PC-9 (cell line): ENCODE measurements around the gene NUMB. TPM values are rescaled to one million over a fixed set of nuclear protein-coding genes. Genes with fewer than 3 reads are reported as not detected.

ENCODE experiments used
- BruUV-seq: library from RNA; stranded (reverse); fragments of 400-500 nt; replicated peaks from 2 replicates; lab custom pipeline; 2021; lab: Mats Ljungman, UMichigan
- CTCF ChIA-PET: fragments of 300-600 bp; sonication (Branson Sonifier 250); formaldehyde crosslinking; loops from one replicate; lab custom pipeline; 2022; ENCODE audit warnings: antibody characterized with exemption; lab: Charles Lee
- POLR2A ChIA-PET: fragments of 300-600 bp; sonication (Branson Sonifier 250); formaldehyde crosslinking; loops from one replicate; lab custom pipeline; 2022; ENCODE audit warnings: antibody characterized with exemption; ENCODE audit not compliant: unreplicated experiment; lab: Charles Lee
- DNase-seq, 2 experiments: peaks; one replicate each; pipeline versions ENCODE4 v3.0.0 to v3.0.0-alpha.2; 2015 to 2022; ENCODE audit warnings: mixed read lengths in 1 of 2
- H2AFZ ChIP-seq: fragments of 200-600 bp; sonication (generic); 2 replicates; pipeline ENCODE4 v1.8.1; 2017; ENCODE audit warnings: antibody characterized with exemption
- H3F3A ChIP-seq: fragments of 200-600 bp; sonication (generic); 2 replicates; pipeline ENCODE4 v1.8.1; 2017; ENCODE audit warnings: antibody characterized with exemption, mild to moderate bottlenecking, low read depth; ENCODE audit not compliant: insufficient read depth
- H3K27ac ChIP-seq: fragments of 200-600 bp; sonication (generic); 2 replicates; pipeline ENCODE4 v1.6.1; 2016; ENCODE audit warnings: mixed run types
- H3K27me3 ChIP-seq: fragments of 200-600 bp; sonication (generic); 2 replicates; pipeline ENCODE4 v1.6.1; 2016; ENCODE audit warnings: low read depth, mixed run types; ENCODE audit not compliant: insufficient read depth
- H3K36me3 ChIP-seq: fragments of 200-600 bp; sonication (generic); 2 replicates; pipeline ENCODE4 v1.6.1; 2016; ENCODE audit warnings: low read depth, mixed run types
- H3K4me1 ChIP-seq: fragments of 200-600 bp; sonication (generic); replicated peaks from 2 replicates; pipeline ENCODE4 v1.6.1; 2016; ENCODE audit warnings: mixed run types; ENCODE audit not compliant: insufficient read depth
- H3K4me2 ChIP-seq: fragments of 200-600 bp; sonication (generic); 2 replicates; pipeline ENCODE4 v1.6.1; 2017; ENCODE audit warnings: mixed run types
- H3K4me3 ChIP-seq: fragments of 200-600 bp; sonication (generic); 2 replicates; pipeline ENCODE4 v1.6.1; 2016; ENCODE audit warnings: mixed run types
- H3K79me2 ChIP-seq: fragments of 200-600 bp; sonication (generic); 2 replicates; pipeline ENCODE4 v1.6.1; 2017; ENCODE audit warnings: low read depth, mixed run types
- H3K9me2 ChIP-seq: fragments of 200-600 bp; sonication (generic); 2 replicates; pipeline ENCODE4 v1.8.1; 2017; ENCODE audit warnings: mild to moderate bottlenecking; ENCODE audit not compliant: insufficient read depth
- H3K9me3 ChIP-seq: fragments of 200-600 bp; sonication (generic); 2 replicates; pipeline ENCODE4 v1.8.1; 2016; ENCODE audit warnings: low read depth; ENCODE audit not compliant: insufficient read depth
- H4K20me1 ChIP-seq: fragments of 200-600 bp; sonication (generic); 2 replicates; pipeline ENCODE4 v1.8.1; 2017; ENCODE audit not compliant: insufficient read depth
- CTCF ChIP-seq: fragments of 200-600 bp; sonication (generic); conservative IDR thresholded peaks from 2 replicates; pipeline ENCODE4 v1.6.1; 2017; ENCODE audit warnings: mixed run types, antibody characterized with exemption, mild to moderate bottlenecking, moderate library complexity
- EZH2 ChIP-seq: fragments of 200-600 bp; sonication (generic); IDR thresholded peaks from 2 replicates; pipeline ENCODE4 v1.8.0; 2017; ENCODE audit warnings: antibody characterized with exemption, low read depth
- intact Hi-C: fragments of 100-400 bp; cut with micrococcal nuclease; formaldehyde crosslinking; loops from one replicate; pipeline ENCODE4 v1.10.0; 2022; ENCODE audit not compliant: unreplicated experiment
- total RNA-seq: library from RNA; stranded (reverse); gene quantifications from 2 replicates; pipeline ENCODE4 v1.2.3, GENCODE V29; 2021

The NUMB gene
- total RNA-seq, 1 experiment from 2014 or later = 64.5 TPM

GRCh38 chr14:73263606-73264005 lies 194.7 kb downstream of the NUMB start:
- no peak for DNase-seq
- H3K27ac ChIP-seq = no peak overlapping the region
- ChIA-PET CTCF (no interaction called here), POLR2A (interaction anchor here (0.6 kb wide), 1 partner anchor 20 kb away, joined by 4 read pairs; no protein-coding TSS in a partner anchor)
- no peaks in the 10 kb centered on the region for H3F3A ChIP-seq
- intact Hi-C loops = no loop called here
- H3K27me3 ChIP-seq = no peaks in the 10 kb centered on the region
- H3K36me3 ChIP-seq = no peaks in the 10 kb centered on the region
- no peak overlapping the region for H3K4me2 ChIP-seq
- H3K79me2 ChIP-seq = no peaks in the 10 kb centered on the region
- no peak overlapping the region for H3K4me3 ChIP-seq
- no peaks in the 10 kb centered on the region for H3K9me2 ChIP-seq
- H3K9me3 ChIP-seq = no peaks in the 10 kb centered on the region
- TF ChIP-seq EZH2 (no peak), CTCF (no peak)
- no peak overlapping the region for H2AFZ ChIP-seq
- no TSS peak for BruUV-seq
- H4K20me1 ChIP-seq = no peaks in the 10 kb centered on the region
- H3K4me1 ChIP-seq = no peaks in the 10 kb centered on the region

- no peak overlapping the region for H3K27ac ChIP-seq
- H3K4me2 ChIP-seq = no peak overlapping the region
- no TSS peak for BruUV-seq
- intact Hi-C loops = no loop called here
- no peaks in the 10 kb centered on the region for H4K20me1 ChIP-seq
- no peaks in the 10 kb centered on the region for H3K9me2 ChIP-seq
- no peaks in the 10 kb centered on the region for H3K4me1 ChIP-seq
- no peak for TF ChIP-seq CTCF
- no peak for TF ChIP-seq EZH2
- no peaks in the 10 kb centered on the region for H3F3A ChIP-seq
- POLR2A ChIA-PET = no interaction called here
- no peaks in the 10 kb centered on the region for H3K27me3 ChIP-seq
- no peaks in the 10 kb centered on the region for H3K79me2 ChIP-seq
- CTCF ChIA-PET = interaction anchor here (0.6 kb wide), 1 partner anchor 10 kb away, joined by 3 read pairs; no protein-coding TSS in a partner anchor
- H3K4me3 ChIP-seq = no peak overlapping the region
- no peak for DNase-seq
- no peaks in the 10 kb centered on the region for H3K36me3 ChIP-seq
- H2AFZ ChIP-seq = no peak overlapping the region
- no peaks in the 10 kb centered on the region for H3K9me3 ChIP-seq
These were observed 195.7 kb downstream of the NUMB start for GRCh38 chr14:73262427-73263183.

- H3K4me1 ChIP-seq = no peaks in the 10 kb centered on the region
- no peaks in the 10 kb centered on the region for H3K9me3 ChIP-seq
- CTCF ChIA-PET = interaction anchor here (0.6 kb wide), 1 partner anchor 233 kb away, joined by 5 read pairs; no protein-coding TSS in a partner anchor
- intact Hi-C loops = no loop called here
- H3F3A ChIP-seq = no peaks in the 10 kb centered on the region
- POLR2A ChIA-PET = no interaction called here
- H3K79me2 ChIP-seq = no peaks in the 10 kb centered on the region
- no TSS peak for BruUV-seq
- no peak overlapping the region for H2AFZ ChIP-seq
- no peak overlapping the region for H3K4me3 ChIP-seq
- DNase-seq = no peak
- no peak overlapping the region for H3K4me2 ChIP-seq
- no peaks in the 10 kb centered on the region for H4K20me1 ChIP-seq
- no peaks in the 10 kb centered on the region for H3K27me3 ChIP-seq
- no peaks in the 10 kb centered on the region for H3K36me3 ChIP-seq
- H3K27ac ChIP-seq = no peak overlapping the region
- TF ChIP-seq CTCF (no peak), EZH2 (no peak)
- H3K9me2 ChIP-seq = no peaks in the 10 kb centered on the region
These were observed 196.6 kb downstream of the NUMB start for GRCh38 chr14:73261520-73262426.
